GM12864 (cell line): ENCODE results near the gene RBM28.

Source experiments
- DNase-seq: peaks from one replicate; pipeline ENCODE4 v3.0.0-alpha.2; 2011; ENCODE audit warnings: low read depth
- H3K4me3 ChIP-seq: 2 replicates; pipeline ENCODE4 v1.5.1; 2011; ENCODE audit warnings: mild to moderate bottlenecking, low read depth, low read length, control low read depth
- TF ChIP-seq, protein P1 (sequence below): IDR thresholded peaks from 2 replicates; pipeline ENCODE4 v1.5.1; 2011; ENCODE audit warnings: low read depth, mild to moderate bottlenecking, moderate library complexity, low read length, control low read depth, inconsistent platforms; ENCODE audit errors: missing control alignments

RBM28 gene

GRCh38 chr7:128357217-128357613 is 13.5 kb upstream of the RBM28 start:
- TF ChIP-seq, protein P1, sequence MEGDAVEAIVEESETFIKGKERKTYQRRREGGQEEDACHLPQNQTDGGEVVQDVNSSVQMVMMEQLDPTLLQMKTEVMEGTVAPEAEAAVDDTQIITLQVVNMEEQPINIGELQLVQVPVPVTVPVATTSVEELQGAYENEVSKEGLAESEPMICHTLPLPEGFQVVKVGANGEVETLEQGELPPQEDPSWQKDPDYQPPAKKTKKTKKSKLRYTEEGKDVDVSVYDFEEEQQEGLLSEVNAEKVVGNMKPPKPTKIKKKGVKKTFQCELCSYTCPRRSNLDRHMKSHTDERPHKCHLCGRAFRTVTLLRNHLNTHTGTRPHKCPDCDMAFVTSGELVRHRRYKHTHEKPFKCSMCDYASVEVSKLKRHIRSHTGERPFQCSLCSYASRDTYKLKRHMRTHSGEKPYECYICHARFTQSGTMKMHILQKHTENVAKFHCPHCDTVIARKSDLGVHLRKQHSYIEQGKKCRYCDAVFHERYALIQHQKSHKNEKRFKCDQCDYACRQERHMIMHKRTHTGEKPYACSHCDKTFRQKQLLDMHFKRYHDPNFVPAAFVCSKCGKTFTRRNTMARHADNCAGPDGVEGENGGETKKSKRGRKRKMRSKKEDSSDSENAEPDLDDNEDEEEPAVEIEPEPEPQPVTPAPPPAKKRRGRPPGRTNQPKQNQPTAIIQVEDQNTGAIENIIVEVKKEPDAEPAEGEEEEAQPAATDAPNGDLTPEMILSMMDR = no peak
- H3K4me3 ChIP-seq = no peak overlapping the region
- no peak for DNase-seq

DNA sequence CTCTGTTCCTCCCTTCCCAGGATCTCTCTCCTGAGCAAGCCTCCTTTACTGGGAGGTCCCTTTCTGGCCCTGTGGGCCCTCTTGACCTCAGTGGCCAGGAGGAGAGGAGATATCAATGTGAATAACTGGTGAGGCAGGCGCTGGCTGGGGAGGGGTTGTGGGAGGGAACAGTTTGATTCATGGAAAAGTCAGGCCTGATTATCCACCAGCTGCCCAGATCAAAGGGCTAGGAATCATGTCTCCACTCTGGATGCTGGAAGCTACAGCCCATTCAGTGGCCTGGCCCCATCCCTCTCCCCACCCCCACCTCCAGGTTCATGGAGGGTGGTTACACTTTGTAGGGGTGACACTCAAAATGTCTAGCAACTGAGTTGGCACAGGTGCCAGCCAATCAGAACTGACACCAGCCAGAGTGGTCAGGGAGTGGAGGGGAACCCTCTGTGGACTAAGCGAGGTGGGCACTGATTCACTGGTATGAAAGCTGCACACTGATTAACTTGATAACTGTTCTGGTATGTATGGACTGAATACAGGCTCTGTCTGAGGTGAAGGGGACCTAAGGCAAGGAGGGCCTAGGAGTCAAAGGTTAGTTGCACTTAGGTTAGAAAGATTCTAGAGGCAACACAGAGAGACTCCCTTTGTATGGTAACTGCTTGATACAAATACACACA is 13.0 kb upstream of the RBM28 start:
- DNase-seq = no peak
- TF ChIP-seq, protein P1 = no peak
- no peak overlapping the region for H3K4me3 ChIP-seq

GRCh38 chr7:128353610-128354009 is 9.9 kb upstream of the RBM28 start:
- TF ChIP-seq, protein P1 = no peak
- no peak for DNase-seq
- no peak overlapping the region for H3K4me3 ChIP-seq

DNA sequence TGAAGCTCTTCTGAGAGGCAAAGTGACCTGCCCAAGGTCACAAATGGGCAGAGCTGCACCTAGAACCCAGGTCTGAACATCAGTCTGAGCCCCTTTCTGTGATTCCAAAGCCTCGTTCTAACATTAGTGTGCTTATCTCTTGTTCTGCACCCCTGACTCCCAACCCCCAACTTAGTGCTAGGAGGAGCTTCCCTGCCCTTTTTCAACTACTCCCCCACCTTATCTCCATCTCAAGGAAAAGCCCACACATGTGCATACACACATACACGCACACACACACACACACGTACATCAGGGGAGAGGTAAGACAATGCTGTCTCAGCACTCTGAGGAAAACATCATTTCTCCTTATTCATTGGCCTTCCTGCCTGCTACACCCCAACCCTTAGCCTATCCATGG is 9.5 kb upstream of the RBM28 start:
- DNase-seq = no peak

GRCh38 chr7:128352636-128353035 is 8.9 kb upstream of the RBM28 start:
- H3K4me3 ChIP-seq = no peak overlapping the region
- no peak for DNase-seq
- TF ChIP-seq, protein P1 = no peak

More for the DNA sequence above, 9.5 kb upstream of the RBM28 start:
- TF ChIP-seq, protein P1 = no peak
- no peak overlapping the region for H3K4me3 ChIP-seq

DNA sequence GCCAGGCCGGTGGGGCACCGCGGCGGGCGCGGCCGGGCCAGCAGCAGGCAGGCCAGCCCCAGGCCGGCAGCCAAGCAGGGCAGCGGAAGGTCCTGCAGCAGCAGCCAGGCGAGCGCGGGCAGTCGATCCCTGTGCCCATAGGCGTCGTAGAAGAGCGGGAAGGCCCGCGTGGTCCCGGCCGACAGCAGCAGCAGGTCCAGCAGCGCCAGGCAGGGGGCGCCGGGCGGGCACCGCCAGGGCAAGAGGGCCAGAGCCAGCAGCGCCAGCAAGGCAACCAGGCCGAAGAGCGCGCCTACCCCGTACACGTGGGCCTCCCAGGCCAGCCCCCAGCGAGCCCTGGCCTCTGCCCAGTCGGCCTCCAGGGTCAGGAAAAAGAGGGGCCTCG is 8.4 kb upstream of the RBM28 start:
- H3K4me3 ChIP-seq = no peak overlapping the region
- TF ChIP-seq, protein P1 = no peak
- no peak for DNase-seq
